GM19455 (cell line): ENCODE data around the gene SMOC1.

ENCODE experiments used
- ATAC-seq: cut with Tn5 transposase; IDR thresholded peaks from one replicate; pipeline ENCODE4 v1.9.1; 2021; ENCODE audit not compliant: unreplicated experiment

The SMOC1 gene

GRCh38 chr14:70033116-70033515, 153.9 kb downstream of the SMOC1 start:
- no peak for ATAC-seq

DNA sequence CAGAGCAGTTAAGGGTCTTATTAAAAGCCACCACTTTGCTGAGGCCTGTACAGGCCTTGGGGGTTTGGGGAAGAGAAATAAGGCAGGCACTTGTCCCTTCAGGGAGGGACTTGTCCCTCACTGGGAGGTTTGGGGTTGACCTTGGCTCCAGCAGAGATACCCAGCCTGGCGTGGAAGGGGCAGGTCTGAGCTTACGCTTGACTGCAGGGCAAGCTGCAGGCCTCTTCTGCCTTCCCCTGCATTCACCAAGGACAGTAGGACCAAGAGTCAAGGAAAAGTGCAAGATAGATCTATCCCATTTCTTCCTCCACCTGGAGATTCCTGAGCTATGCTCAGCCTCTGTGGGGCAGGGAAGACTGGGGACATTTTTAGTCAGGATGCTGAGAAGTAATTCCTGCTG, 154.3 kb downstream of the SMOC1 start:
- no peak for ATAC-seq

DNA sequence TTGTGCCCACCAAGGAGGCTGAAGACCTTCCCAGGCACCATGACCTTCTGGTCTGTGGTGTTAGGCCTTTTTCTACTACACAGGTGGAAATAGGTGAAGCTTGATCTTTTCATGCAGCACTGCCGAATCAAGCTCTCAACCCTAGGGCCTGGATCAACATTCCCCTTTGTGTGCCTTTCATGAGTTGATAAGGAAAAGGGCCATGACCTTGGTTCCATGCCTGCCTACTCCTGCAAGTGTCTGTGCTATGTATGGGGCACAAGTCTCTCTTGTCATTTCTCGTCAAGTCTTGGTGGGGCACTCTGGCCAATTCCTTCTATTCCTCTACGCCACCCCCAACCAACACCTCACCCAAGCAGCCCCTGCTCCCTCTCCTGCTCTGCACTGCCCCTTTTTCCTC, 155.0 kb downstream of the SMOC1 start:
- no peak for ATAC-seq

- no peak for ATAC-seq
Measured at GRCh38 chr14:70036665-70037064, 157.4 kb downstream of the SMOC1 start.

DNA sequence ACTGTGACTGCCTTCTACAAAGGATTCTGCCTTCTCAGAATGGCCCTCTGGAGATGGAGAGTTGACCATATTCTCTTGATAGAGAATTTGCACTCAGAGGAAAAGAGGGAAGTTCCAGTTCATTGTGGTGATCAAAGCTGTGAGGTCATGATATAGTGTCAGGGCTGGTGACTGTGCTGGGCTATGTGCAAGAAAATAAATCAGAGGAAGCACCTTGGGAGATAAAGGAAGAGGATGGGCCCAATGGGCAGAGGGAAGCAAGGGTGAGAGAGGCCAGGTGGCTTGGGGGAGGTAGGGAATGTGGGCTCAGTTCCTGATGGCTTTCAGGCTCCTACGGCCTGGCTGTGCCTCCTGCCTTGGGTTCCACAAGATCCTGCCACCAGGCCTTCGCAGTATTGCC, 163.8 kb downstream of the SMOC1 start:
- no peak for ATAC-seq

GRCh38 chr14:70045310-70045709, 166.1 kb downstream of the SMOC1 start:
- no peak for ATAC-seq

- no peak for ATAC-seq
Measured at GRCh38 chr14:70045844-70046535, 166.8 kb downstream of the SMOC1 start.

DNA sequence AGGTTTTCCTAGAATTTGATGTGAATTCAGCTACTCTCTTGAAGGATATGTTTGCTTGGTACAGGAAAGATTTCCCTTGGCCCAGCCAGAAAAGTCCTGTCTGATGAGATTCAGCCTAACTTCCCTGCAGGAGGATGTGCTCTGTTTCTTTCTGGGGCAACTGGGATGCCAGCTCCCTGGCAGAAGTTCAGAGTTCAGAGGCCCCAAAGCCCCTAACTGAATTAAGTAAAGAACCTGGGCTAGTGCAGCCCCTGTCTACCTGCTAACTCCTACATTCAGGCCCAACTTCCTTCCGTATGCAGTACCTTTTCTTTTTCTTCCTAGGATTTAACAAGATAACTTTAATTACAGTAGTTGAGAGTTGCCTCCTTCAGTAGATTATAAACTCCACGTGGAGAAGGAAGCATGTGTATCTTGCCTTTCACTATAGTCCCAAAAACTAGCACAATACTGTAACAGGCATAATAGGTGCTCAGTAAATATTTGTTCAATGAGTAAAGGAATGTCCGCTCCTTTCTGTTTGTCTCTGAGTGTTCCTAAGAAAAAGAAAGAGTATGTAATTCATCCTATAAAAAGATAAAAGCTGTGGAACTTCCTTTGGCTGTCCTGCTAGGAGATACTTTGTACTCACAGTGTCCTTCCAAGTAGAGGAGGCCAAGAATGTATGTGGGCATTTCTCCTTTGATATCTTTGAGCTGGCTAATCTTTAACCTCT, 168.5 kb downstream of the SMOC1 start:
- no peak for ATAC-seq

DNA sequence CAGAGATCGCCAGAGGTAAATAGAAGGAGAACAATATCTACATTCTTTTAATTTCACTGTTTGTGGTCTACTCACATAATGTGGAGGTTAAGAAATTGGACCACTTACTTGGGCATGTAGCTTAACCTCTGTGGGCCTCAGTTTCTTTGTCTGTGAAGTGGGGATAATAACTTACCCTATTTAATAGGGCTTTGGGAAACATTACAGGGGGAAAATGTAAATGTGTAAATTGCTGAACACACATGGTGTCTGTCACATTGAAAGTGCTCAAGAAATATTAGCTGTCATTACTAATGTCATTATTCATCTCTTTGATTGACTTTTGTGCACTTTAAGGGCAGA, 169.1 kb downstream of the SMOC1 start:
- no peak for ATAC-seq

GRCh38 chr14:70049605-70050004, 170.4 kb downstream of the SMOC1 start:
- no peak for ATAC-seq

DNA sequence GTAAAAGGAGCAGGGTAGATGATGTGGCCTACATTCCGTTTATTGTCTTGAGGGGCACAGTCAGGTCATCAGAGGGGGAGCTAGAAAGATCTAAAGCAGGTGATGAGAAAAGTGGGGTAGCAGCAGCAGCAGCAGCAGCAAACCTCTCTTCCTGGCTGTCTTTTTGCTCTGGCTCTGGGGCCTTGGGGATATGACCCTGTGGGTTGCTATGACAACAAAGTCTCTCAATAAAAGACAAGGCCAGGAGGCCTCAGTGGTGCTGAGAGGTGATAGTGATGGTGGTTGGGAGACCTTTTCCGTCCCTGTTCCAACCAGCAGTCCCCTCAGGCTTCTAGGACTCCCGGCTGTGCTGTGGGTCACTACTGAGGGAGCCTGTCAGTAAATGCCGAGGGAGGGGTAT, 170.9 kb downstream of the SMOC1 start:
- ATAC-seq, result no peak

DNA sequence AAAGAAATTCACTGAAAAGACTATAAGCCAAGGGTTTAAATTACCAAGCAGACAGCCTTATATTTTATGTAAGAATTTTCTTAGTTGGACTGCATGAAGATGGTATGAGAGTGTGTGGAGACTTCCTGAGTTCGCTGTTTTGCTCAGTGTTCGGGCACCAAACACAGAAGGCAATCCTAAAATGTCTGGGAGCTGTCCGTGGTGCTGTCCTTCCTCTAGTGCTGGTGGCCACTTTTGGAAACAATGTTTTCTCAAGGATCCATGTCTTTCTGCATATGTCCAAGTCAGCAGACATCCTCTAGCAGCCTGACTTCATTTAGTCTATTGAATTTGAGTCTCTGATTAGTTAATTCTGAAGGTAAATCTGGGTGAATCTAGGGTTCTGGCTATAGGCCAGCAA, 173.8 kb downstream of the SMOC1 start:
- no peak for ATAC-seq

GRCh38 chr14:70057519-70058136, 178.4 kb downstream of the SMOC1 start:
- no peak for ATAC-seq

GRCh38 chr14:70059545-70059944, 180.3 kb downstream of the SMOC1 start:
- no peak for ATAC-seq

DNA sequence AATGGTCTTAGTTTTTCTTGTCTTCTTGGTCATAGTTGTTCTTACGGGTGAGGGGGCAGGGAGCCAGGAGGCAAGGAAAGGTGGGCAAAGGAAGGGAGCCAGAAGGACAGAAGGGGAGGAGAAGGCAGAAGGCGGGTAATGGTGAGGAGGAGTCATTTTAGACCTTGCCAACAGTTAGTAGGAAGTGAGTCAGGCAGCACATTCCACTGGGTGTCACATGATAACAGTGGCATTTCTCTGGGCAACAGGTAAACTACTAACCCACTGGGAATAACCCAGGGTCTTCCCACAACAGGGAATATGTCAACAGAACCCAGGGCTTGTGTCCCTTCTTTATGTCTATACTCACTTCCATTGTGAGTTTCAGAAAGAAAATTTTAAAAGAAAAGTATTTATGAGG, 181.9 kb downstream of the SMOC1 start:
- ATAC-seq, result no peak

GRCh38 chr14:70064136-70064865, 185.1 kb downstream of the SMOC1 start:
- ATAC-seq, result no peak

GRCh38 chr14:70067810-70068209, 188.6 kb downstream of the SMOC1 start:
- no peak for ATAC-seq

- ATAC-seq, result no peak
Measured at GRCh38 chr14:70069186-70069585, 190.0 kb downstream of the SMOC1 start.

DNA sequence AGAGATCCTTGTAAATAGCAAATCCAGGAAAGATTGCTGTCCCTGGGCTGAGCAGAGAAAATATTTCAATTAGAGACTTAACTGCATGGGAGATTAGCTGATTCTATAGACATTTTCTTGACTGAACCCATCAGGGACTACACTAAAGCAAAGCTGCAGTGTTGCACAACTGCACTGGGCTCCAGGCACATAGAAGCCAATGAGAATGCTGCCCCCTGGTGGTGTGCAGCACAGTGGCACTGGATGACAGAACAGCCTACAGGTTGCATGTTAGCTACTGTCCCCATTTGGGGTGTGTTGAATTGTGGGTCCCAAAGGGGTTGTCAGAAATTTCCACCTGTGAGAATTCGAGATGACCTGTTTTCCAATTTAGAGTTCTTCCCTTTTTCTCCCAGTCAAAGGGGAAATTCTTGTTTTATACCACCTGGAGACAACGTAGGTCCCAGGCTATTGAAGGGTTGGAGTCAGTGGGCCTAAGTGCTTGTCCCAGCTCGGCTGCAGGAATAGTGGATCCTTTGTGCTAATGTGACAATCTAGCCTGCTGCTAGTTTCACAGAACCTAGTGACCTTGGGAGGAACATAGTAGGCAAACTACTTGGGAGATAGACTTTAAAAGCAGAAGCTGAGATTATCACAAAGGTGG, 194.8 kb downstream of the SMOC1 start:
- ATAC-seq, result no peak

GRCh38 chr14:70077005-70077404, 197.8 kb downstream of the SMOC1 start:
- no peak for ATAC-seq

DNA sequence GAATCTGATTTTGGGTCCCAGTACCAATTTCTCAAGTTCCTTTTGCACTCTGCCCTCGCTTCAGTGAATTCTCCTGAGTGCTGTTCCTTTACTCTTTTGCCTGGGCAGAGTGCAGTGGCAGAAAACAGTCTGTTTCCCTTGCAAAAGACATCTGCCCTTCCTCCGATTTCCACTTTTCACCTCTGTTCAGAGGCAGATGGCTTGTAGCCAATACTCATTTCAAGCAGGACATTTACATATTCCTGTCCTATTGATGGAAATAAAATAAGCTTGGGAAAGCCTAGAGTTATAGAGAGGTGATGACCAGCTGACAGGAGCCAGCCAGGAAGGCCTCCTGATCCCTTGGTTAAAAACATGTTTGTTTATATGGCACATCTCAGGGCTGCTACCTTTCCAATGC, 198.5 kb downstream of the SMOC1 start:
- no peak for ATAC-seq
